DMS 273 treated with DMSO at 0.1 percent for 48 hours (cell line): ENCODE measurements around the gene ACSL4.
A peak's percentile ranks its signal among the peaks of the same experiment; 100 is the strongest.
"Not testable (repeated sequence)": the region's sequence is repeated elsewhere in the genome, so short reads cannot be mapped to it uniquely, and the experiment has no call there.

Experiments
- DNase-seq: peaks from one replicate; lab custom pipeline; 2025; lab: John Stamatoyannopoulos, UW

ACSL4 gene

GRCh38 chrX:109732807-109733612 is at the start of gene ACSL4:
Gene ACSL4, minus strand, starts transcription at chrX:109733257. Its CDS starts 49,894 bp downstream, at chrX:109683363.
- DNase-seq = peak; percentile 41

DNA sequence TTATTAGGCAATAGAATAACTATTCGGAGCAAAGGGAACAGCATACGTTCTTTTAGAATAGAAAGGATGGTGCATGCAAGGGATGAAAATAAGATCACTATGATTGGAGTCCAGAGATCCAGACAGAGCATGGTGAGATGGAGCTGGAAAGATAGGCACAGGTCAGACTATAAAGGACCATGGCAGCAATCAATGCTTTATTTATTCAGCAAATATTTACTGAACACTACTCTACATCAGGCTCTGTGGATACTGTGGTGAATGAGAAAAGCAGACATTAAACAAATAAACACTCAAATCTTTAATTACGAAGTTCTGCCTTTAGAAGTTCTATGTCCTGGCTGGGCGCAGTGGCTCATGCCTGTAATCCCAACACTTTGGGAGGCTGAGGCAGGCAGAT is 44.7 kb upstream of the ACSL4 start:
- DNase-seq = no peak

GRCh38 chrX:109776986-109777385 is 43.9 kb upstream of the ACSL4 start:
- DNase-seq = no peak

- DNase-seq = no peak
These were observed 43.4 kb upstream of the ACSL4 start for GRCh38 chrX:109776432-109776831.

- no peak for DNase-seq
These were observed 42.3 kb upstream of the ACSL4 start for GRCh38 chrX:109775386-109775785.

GRCh38 chrX:109774706-109775105 is 41.6 kb upstream of the ACSL4 start:
- DNase-seq = no peak

DNA sequence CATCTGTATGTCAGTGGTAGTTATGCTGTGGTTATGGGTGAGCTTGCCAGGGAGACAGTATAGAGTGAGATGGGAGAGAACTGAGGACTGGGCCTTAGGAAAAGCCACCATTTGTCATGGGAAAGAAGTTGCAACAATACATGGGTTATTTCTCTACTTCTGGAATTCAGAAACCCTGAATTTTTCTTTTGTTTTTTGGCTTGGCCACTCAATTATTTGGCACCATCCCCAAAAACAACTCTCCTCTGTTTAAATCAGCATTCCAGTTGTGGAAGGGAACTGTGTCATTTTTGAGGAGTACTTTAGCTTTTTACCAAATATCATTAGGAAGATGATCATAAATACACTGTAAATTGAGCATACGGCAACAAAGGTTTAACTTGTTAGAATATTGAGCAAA is 41.1 kb upstream of the ACSL4 start:
- no peak for DNase-seq

GRCh38 chrX:109773374-109773773 is 40.3 kb upstream of the ACSL4 start:
- no peak for DNase-seq

GRCh38 chrX:109770780-109771179 is 37.7 kb upstream of the ACSL4 start:
- no peak for DNase-seq

- no peak for DNase-seq
These were observed 27.8 kb upstream of the ACSL4 start for GRCh38 chrX:109760922-109761250.

GRCh38 chrX:109760209-109760921 is 27.3 kb upstream of the ACSL4 start:
- no peak for DNase-seq

DNA sequence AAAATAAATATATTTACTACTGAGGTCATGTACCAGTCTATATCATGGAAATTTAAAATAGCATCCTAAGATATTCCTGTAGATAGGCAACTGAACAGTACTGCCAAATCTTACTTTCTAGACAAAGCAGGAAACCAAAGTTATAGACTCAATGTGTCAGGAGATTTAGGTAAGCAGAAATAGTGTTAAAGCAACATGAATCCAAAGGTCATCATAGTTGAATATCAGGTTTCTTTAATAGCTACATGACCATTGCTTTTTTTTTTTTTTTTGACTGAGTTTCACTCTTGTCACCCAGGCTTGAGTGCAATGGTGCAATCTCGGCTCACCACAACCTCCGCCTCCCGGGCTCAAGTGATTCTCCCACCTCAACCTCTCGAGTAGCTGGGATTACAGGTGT is 20.2 kb upstream of the ACSL4 start:
- no peak for DNase-seq

DNA sequence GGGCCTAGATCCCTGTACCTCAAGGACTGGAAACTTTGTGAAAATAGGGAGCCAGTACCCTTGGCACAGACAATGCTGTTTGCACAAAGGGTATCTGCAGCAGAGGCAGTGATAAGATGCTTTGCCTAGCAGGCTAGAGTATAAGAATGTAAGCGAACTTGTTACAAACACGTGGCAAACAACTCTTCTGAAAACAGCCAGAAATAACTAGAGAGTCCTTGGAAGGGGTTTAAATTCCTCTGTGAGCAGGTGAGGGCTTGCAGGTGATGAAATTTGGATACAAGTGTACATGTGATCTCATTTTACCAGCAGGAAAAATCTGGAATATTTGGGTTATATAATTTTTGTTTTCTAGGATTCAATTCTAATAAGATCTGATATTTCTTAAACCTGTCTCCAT is 18.6 kb upstream of the ACSL4 start:
- no peak for DNase-seq

DNA sequence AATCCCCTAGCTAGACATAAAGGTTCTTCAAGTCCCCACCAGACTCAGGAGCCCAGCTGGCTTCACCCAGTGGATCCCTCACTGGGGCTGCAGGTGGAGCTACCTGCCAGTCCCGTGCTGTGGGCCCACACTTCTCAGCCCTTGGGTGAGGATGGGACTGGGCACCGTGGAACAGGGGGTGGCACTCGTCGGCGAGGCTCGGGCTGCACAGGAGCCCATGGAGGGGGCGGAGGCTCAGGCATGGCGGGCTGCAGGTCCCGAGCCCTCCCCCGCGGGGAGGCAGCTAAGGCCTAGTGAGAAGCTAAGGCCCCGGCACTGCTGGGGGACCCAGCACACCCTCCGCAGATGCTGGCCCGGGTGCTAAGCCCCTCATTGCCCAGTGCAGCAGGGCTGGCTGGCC is 16.1 kb upstream of the ACSL4 start:
- no peak for DNase-seq

- no peak for DNase-seq
These were observed 14.6 kb upstream of the ACSL4 start for GRCh38 chrX:109747681-109748080.

DNA sequence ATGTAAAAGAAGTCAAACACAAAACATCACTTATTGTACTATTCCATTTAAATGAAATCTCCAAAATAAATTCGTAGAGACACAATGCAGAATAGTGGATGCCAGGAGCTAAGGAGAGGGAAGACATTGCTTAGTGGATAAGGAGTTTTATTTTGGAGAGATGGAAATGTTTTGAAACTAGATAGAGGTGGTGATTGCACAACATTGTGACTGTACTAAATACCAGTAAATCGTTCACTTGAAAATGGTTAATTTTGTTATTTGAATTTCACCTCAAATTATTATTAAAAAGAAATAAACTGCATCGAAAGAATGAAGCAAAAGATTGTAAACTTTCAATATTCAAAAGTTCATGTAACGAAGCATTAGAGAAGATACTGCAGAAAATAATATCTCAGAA is 9.7 kb upstream of the ACSL4 start:
- no peak for DNase-seq

GRCh38 chrX:109740896-109741295 is 7.8 kb upstream of the ACSL4 start:
- DNase-seq = not testable (repeated sequence)

DNA sequence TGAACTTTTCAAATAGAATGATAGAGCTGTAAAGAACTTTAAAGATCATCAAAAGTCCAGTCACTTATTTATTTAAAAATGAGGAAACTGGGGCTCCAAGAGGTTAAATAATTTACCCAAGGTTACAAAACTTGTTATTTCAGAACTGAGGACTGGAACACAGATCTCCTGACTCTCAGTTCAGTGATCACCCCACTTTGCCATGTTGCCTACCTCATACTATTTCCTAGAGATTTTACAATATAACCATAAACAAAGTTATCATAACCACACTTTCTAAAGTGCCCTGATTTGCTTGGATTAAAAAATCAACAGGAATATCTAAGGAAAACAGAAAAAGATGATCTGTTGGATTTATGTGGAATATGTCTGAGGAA is 7.4 kb upstream of the ACSL4 start:
- no peak for DNase-seq

DNA sequence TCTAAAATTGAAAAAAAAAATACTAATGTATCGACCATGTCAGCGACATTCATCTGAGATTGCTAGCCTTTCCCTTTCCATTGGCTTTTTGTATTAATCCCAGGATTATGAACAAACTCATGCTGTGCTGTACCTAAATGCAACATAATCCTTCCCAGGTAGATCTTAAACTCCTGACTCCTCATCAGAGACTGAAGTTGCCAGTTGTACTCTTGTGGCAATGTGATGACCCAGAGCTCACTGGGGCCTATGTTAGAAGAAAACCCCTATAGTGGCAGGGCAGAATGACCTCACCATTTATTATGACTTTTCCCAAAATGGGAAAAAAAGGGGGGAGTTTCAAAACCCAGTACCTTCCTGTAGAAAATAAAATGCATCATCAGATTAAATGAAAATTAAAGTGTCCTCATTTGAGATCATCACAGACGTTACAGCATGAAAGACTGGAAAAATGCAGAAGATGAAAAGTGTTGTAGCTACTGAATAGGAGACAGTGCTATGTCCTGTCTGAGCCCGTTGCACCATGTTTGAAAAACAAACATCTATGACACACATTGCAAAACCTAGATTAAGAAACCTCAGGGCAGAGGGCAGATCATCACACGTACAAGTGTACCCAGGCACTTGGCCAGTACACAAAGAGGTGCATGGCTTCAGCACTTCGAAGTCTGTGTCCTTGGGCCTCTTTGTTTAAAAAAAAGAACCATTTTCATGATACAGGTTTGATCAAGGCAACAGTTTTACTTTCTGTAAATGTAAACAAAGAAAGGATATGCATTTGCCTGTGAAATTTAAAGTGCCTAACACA is 6.8 kb upstream of the ACSL4 start:
- DNase-seq = no peak

DNA sequence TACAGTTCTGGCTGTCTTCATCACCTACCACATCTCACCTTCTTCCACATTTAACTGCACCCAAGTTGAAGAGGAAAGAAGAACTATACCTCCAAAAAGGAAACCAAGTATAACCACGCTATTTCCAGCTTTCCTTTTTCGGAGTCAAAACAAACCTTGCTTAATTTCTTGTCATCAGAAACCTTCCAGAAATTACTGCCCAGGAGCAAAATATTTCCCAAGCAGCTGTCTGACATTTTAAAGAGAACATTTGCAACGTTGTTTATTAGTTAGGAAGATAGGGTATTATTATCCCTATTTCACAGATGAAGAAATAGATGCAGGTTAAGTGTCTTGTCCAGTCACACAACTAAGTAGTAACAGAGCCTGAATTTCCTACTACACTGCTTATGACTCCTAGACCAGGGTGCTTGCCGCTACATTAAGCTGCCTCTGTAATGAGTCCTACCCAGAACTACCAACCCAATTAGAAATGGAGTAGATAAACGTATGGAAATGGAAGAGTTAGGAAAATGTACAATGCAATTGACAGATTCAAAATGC is 2.2 kb upstream of the ACSL4 start:
- DNase-seq = no peak

DNA sequence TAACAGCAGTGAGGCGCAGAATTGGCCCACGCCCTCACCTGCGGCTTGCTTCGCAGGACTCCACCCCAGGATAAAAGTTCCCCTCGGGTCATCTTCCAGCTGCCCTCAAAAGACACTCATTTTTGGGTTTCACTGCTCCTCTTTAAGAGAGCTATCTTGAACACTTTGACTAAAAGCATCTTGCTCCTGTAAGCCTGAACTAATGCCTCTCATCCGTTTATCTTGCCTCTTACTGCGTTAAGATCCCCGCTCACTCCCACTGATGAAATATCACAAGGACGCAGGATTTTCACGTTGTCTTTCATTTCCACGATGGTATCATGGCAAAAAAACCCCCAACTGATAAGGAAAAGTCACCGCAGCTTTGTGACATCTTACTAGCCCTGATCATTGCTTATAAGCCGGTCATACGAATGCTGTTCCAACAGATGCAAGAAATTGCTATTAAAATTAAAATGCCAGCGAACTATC is 591 bp upstream of the ACSL4 start:
- DNase-seq = no peak

DNA sequence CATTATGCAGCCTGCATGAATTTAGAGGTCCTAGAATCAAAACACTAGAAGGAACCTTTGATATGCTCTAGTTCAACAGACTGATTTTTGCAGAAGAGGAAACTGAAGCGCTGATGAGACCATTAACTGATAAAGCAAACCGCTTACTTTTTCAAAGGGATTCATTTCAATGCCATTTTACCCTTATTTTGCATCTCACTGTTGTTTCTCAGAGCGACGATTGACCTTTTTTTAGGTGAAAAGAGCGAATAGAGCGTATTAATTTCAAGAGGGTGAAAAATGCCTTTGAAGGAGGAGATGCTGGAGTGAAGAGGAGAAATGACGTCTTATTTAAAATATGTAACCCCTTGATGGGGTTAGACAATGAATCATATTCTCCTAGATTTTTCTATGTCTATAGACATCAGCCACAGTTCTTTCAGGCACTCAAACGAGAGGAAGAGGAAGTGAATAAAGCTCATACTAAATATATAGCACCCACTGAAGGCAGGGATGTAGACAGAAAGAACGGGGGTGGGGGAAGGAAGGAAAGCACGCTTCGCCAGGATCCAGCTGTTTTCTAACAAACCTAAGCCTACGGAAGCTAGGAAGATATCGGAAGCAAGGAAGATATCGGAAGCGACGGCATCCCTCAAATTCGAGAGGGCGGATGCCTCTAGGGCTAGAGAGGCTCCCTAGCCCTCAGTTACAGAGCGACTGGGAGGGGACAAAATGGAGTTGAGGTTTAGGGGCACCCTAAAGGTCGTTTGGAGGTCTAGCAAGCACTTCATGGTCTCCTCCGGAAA is 848 bp downstream of the ACSL4 start:
- no peak for DNase-seq
